Gastrocnemius medialis (tissue), 4 donors: ENCODE data around the gene EFR3B.

ENCODE experiments used
- CTCF ChIP-seq, 5 experiments: fragments of 450-650 bp in 3 of 5; fragments of 200-600 bp in 2 of 5; sonication (generic) in 2 of 5; IDR thresholded peaks in 4 of 5; conservative IDR thresholded peaks in 1 of 5; 1 replicate in 4 of 5; 2 replicates in 1 of 5; pipeline ENCODE4 v1.5.1; 2016 to 2019; ENCODE audit warnings: antibody characterized with exemption in 5 of 5, mild to moderate bottlenecking in 3 of 5, moderate library complexity in 3 of 5
- POLR2A ChIP-seq, 2 donors: fragments of 450-650 bp; IDR thresholded peaks; one replicate each; pipeline ENCODE4 v1.6.1; 2017; ENCODE audit warnings: antibody characterized with exemption in 2 of 2, mild to moderate bottlenecking in 2 of 2, moderate library complexity in 2 of 2

- TF ChIP-seq CTCF (IDR thresholded peaks at IDR 0.05 in 4 of 5, conservative IDR thresholded peaks at IDR 0.05 in 1 of 5), result no peak
- TF ChIP-seq POLR2A (IDR thresholded peaks at IDR 0.05), result no peak
Measured at GRCh38 chr2:25088817-25089516, 47.1 kb downstream of the EFR3B start.
